Measurements from ENCODE around the gene CDKN1C.

DNA sequence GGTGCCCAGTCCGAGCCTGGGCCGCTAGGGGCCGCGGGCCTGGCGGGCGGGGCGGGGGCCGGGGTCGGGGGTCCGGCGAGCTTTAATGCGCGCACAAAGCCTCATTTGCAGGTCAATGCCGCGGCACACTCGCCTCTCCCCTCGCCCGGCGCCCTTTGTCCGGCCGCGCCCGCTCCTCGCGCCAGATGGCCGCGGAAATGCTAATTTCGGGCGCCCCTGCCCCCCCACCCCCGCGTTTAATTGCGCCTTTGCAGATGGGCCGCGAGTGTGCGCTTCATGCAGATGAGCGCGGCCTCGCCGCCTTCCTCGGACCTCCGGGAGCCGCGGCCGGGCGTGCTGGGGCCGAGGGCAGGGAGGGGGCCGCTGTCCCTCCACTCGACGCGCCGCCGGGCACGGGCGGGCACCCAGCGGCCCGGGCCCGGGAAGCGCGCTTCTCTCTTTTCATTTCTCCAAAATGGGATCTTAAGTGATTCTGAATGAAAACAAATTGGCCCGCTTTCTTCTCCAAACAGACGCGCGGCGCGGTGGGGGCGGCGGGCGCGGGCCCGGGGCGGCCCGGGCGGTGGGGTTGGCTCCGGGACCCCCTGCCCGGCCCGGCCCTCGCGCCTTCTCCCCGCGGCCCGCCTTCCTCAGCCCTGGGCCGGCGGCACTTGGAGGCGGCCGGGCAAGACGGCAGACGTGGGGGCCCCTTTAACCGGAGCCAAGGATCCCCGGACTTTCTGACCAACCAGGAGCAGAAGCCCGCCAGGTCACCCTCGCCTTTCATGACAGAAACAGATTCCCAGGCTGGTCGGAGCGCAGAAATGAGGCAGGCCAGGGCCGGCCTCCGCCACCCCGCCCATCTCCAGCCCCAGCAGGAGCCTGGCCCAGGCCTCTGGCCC is 22.9 kb downstream of the CDKN1C start:
- TF ChIP-seq, protein P1, sequence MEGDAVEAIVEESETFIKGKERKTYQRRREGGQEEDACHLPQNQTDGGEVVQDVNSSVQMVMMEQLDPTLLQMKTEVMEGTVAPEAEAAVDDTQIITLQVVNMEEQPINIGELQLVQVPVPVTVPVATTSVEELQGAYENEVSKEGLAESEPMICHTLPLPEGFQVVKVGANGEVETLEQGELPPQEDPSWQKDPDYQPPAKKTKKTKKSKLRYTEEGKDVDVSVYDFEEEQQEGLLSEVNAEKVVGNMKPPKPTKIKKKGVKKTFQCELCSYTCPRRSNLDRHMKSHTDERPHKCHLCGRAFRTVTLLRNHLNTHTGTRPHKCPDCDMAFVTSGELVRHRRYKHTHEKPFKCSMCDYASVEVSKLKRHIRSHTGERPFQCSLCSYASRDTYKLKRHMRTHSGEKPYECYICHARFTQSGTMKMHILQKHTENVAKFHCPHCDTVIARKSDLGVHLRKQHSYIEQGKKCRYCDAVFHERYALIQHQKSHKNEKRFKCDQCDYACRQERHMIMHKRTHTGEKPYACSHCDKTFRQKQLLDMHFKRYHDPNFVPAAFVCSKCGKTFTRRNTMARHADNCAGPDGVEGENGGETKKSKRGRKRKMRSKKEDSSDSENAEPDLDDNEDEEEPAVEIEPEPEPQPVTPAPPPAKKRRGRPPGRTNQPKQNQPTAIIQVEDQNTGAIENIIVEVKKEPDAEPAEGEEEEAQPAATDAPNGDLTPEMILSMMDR (conservative IDR thresholded peaks at IDR 0.05 in 1 of 2, IDR thresholded peaks at IDR 0.05 in 1 of 2; ENCODE audit: low read depth in 1 of 2, low read length in 2 of 2), result no peak
- no peak for TF ChIP-seq EZH2 (IDR thresholded peaks at IDR 0.05; ENCODE audit: low read length, missing control alignments)

Data from fibroblast of lung (primary cell).